Psoas muscle (tissue), 8 donors: ENCODE measurements around the gene TNFRSF14. TPM values are rescaled to one million over a fixed set of nuclear protein-coding genes. Genes with fewer than 3 reads are reported as not detected.

Source experiments
- ATAC-seq, 4 donors: fragments of 200-7000 bp; cut with Tn5 transposase; one replicate each; pipeline ENCODE4 v1.9.1; 2020; ENCODE audit warnings: moderate library complexity in 3 of 4, mild to moderate bottlenecking in 2 of 4
- DNase-seq, 2 donors: peaks; one replicate each; pipeline ENCODE4 v3.0.0-alpha.2; 2020
- H3K27ac ChIP-seq: fragments of 200-600 bp; one replicate; pipeline ENCODE4 v1.8.0; 2022
- H3K27me3 ChIP-seq, 3 donors: fragments of 200-600 bp in 1 of 3; one replicate each; pipeline versions ENCODE4 v1.6.1 to v1.8.0; 2013 to 2022; ENCODE audit warnings: low read length in 2 of 3, mild to moderate bottlenecking in 2 of 3, moderate library complexity in 1 of 3; ENCODE audit not compliant: insufficient read depth in 3 of 3
- H3K36me3 ChIP-seq, 2 donors: fragments of 200-600 bp in 1 of 2; one replicate each; pipeline versions ENCODE4 v1.6.1 to v1.8.0; 2013 to 2022; ENCODE audit warnings: low read depth in 1 of 2, mild to moderate bottlenecking in 1 of 2, moderate library complexity in 1 of 2; ENCODE audit not compliant: insufficient read depth in 1 of 2
- H3K4me1 ChIP-seq: fragments of 200-600 bp; one replicate; pipeline ENCODE4 v1.8.0; 2022
- H3K4me3 ChIP-seq: fragments of 200-600 bp; one replicate; pipeline ENCODE4 v1.8.0; 2022; ENCODE audit warnings: mild to moderate bottlenecking
- H3K9me3 ChIP-seq: fragments of 200-600 bp; one replicate; pipeline ENCODE4 v1.8.0; 2022
- CTCF ChIP-seq: fragments of 200-600 bp; IDR thresholded peaks from one replicate; pipeline ENCODE4 v1.8.0; 2022; ENCODE audit warnings: antibody characterized with exemption
- WGBS, 3 donors: extraction: QIAGEN DNeasy Blood & Tissue Kit; methylation state at CpG; one replicate each; pipeline versions ENCODE4 v1.1.6 to v1.1.7; 2013; 5-methylcytosine and 5-hydroxymethylcytosine counted together
- intact Hi-C, 2 donors: fragments of 100-400 bp; cut with DNase I; formaldehyde crosslinking; loops; one replicate each; pipeline versions ENCODE4 v1.11.0 to v1.14.2; 2022
- polyA plus RNA-seq, 3 donors: library from polyadenylated mRNA; stranded (reverse); fragments of 200-250 nt; gene quantifications; one replicate each; pipeline ENCODE4 v1.2.3, GENCODE V29; 2013
- total RNA-seq, 4 donors: library from RNA; stranded (reverse); fragmentation: NEBNext Ultra II Directional in 2 of 4; extraction: Animal tissue kit (Norgen Biotek cat#: 25700) in 2 of 4; gene quantifications; one replicate each; pipeline versions ENCODE4 v1.2.1 to v1.2.4, GENCODE V29; 2021 to 2023
- donor health status: healthy with polysubstance abuse.
- donor health status: DM: no; HTN: no; CAD: no; lungs with moderate emphysema.
- donor health status: Bipolar disorder and iron deficiency.
- donor health status: healthy.
- donor health status: DM: yes; HTN: yes; CAD: no.
- donor health status: DM: no; HTN: no; CAD: no.
- donor health status: DM: no; HTN: no; CAD: no.
- donor health status: DM: yes; HTN: yes; CAD: no.

The TNFRSF14 gene
- total and polyA plus RNA-seq, 7 donors = 6.2 to 10.8 (median 8.2) TPM

- Histone ChIP-seq H3K4me3 (no peak overlapping the region), H3K4me1 (no peaks in the 10 kb centered on the region), H3K36me3 (no peaks in the 10 kb centered on the region), H3K27ac (no peak overlapping the region), H3K27me3 (peaks cover 0 to 57% (median 16%) of the 10 kb centered on the region in 3 donors), H3K9me3 (no peaks in the 10 kb centered on the region)
- DNase-seq = no peak
- 11 to 17% (median 16%) methylated on average over 31 to 39 of the region's 39 CpGs for WGBS, 3 donors
- no peak for TF ChIP-seq CTCF
- ATAC-seq = no peak
- intact Hi-C loops = no loop called here
These were observed 15.2 kb upstream of the TNFRSF14 start for GRCh38 chr1:2540816-2541492.

GRCh38 chr1:2541619-2542245 is 14.4 kb upstream of the TNFRSF14 start:
- Histone ChIP-seq H3K36me3 (no peaks in the 10 kb centered on the region), H3K27me3 (peaks cover 0 to 65% (median 13%) of the 10 kb centered on the region in 3 donors), H3K4me1 (peaks cover 5% of the 10 kb centered on the region), H3K27ac (no peak overlapping the region), H3K4me3 (no peak overlapping the region), H3K9me3 (no peaks in the 10 kb centered on the region)
- no peak for TF ChIP-seq CTCF
- intact Hi-C loops = no loop called here
- WGBS, 3 donors = 68 to 74% (median 72%) methylated on average over 25 of the region's 25 CpGs
- DNase-seq = peak in 1 of 2 donors; percentile 58
- ATAC-seq = no peak

GRCh38 chr1:2542246-2542915 is 13.8 kb upstream of the TNFRSF14 start:
- WGBS, 3 donors = 77 to 87% (median 86%) methylated on average over 10 to 11 of the region's 11 CpGs
- intact Hi-C loops = no loop called here
- Histone ChIP-seq H3K4me1 (peaks cover 8% of the 10 kb centered on the region), H3K9me3 (no peaks in the 10 kb centered on the region), H3K36me3 (no peaks in the 10 kb centered on the region), H3K27ac (no peak overlapping the region), H3K27me3 (peaks cover 0 to 67% (median 16%) of the 10 kb centered on the region in 3 donors), H3K4me3 (no peak overlapping the region)
- ATAC-seq (no peak), DNase-seq (no peak)
- no peak for TF ChIP-seq CTCF

GRCh38 chr1:2543543-2544092 is 12.6 kb upstream of the TNFRSF14 start:
- Histone ChIP-seq H3K27me3 (peaks cover 0 to 65% (median 14%) of the 10 kb centered on the region in 3 donors), H3K4me3 (no peak overlapping the region), H3K9me3 (no peaks in the 10 kb centered on the region), H3K27ac (no peak overlapping the region), H3K36me3 (no peaks in the 10 kb centered on the region), H3K4me1 (peaks cover 15% of the 10 kb centered on the region)
- no peak for TF ChIP-seq CTCF
- intact Hi-C loops = no loop called here
- DNase-seq (no peak), ATAC-seq (no peak)
- WGBS, 3 donors = 13 to 19% (median 16%) methylated on average over 23 to 26 of the region's 26 CpGs
